Fibroblast of skin of back (primary cell): Measurements from ENCODE around the gene NKX6-2.
"Not testable (repeated sequence)": the region's sequence is repeated elsewhere in the genome, so short reads cannot be mapped to it uniquely, and the experiment has no call there.

Experiments used
- DNase-seq: peaks from one replicate; pipeline ENCODE4 v3.0.0-alpha.2; 2013

The NKX6-2 gene

GRCh38 chr10:132779549-132780294 is 6.2 kb downstream of the NKX6-2 start:
- DNase-seq = no peak

GRCh38 chr10:132777441-132777840 is 8.5 kb downstream of the NKX6-2 start:
- no peak for DNase-seq

- DNase-seq = no peak
Measured at GRCh38 chr10:132776821-132777220, 9.1 kb downstream of the NKX6-2 start.

GRCh38 chr10:132776186-132776585 is 9.8 kb downstream of the NKX6-2 start:
- DNase-seq = no peak

- peak; percentile 57 for DNase-seq
Measured at GRCh38 chr10:132774902-132775863, 10.8 kb downstream of the NKX6-2 start.

- no peak for DNase-seq
Measured at GRCh38 chr10:132774181-132774901, 11.6 kb downstream of the NKX6-2 start.

- DNase-seq = not testable (repeated sequence)
Measured at GRCh38 chr10:132772816-132773215, 13.1 kb downstream of the NKX6-2 start.

GRCh38 chr10:132770061-132771021 is 15.6 kb downstream of the NKX6-2 start:
- no peak for DNase-seq

GRCh38 chr10:132768346-132769248 is 17.4 kb downstream of the NKX6-2 start:
- DNase-seq = no peak

GRCh38 chr10:132766291-132766690 is 19.7 kb downstream of the NKX6-2 start:
- no peak for DNase-seq

- DNase-seq = no peak
Measured at GRCh38 chr10:132765435-132765834, 20.5 kb downstream of the NKX6-2 start.

GRCh38 chr10:132764108-132764507 is 21.8 kb downstream of the NKX6-2 start:
- no peak for DNase-seq

- DNase-seq = no peak
Measured at GRCh38 chr10:132763545-132763944, 22.4 kb downstream of the NKX6-2 start.

- no peak for DNase-seq
Measured at GRCh38 chr10:132762267-132762666, 23.7 kb downstream of the NKX6-2 start.

GRCh38 chr10:132761395-132762060 is 24.4 kb downstream of the NKX6-2 start:
- no peak for DNase-seq

GRCh38 chr10:132758865-132759264 is 27.1 kb downstream of the NKX6-2 start:
- DNase-seq = no peak

- no peak for DNase-seq
Measured at GRCh38 chr10:132757171-132757570, 28.8 kb downstream of the NKX6-2 start.

GRCh38 chr10:132756591-132756990 is 29.4 kb downstream of the NKX6-2 start:
- no peak for DNase-seq

GRCh38 chr10:132755166-132755711 is 30.7 kb downstream of the NKX6-2 start:
- no peak for DNase-seq

- no peak for DNase-seq
Measured at GRCh38 chr10:132754071-132754470, 31.9 kb downstream of the NKX6-2 start.
